Measurements from ENCODE around the gene TTC16.

GRCh38 chr9:127686461-127687393, 29.2 kb upstream of the TTC16 start:
- TF ChIP-seq REST (IDR thresholded peaks at IDR 0.05; ENCODE audit: borderline replicate concordance) = no peak
- no peak for TF ChIP-seq POLR2AphosphoS5 (IDR thresholded peaks at IDR 0.05)
- TF ChIP-seq, protein P1, sequence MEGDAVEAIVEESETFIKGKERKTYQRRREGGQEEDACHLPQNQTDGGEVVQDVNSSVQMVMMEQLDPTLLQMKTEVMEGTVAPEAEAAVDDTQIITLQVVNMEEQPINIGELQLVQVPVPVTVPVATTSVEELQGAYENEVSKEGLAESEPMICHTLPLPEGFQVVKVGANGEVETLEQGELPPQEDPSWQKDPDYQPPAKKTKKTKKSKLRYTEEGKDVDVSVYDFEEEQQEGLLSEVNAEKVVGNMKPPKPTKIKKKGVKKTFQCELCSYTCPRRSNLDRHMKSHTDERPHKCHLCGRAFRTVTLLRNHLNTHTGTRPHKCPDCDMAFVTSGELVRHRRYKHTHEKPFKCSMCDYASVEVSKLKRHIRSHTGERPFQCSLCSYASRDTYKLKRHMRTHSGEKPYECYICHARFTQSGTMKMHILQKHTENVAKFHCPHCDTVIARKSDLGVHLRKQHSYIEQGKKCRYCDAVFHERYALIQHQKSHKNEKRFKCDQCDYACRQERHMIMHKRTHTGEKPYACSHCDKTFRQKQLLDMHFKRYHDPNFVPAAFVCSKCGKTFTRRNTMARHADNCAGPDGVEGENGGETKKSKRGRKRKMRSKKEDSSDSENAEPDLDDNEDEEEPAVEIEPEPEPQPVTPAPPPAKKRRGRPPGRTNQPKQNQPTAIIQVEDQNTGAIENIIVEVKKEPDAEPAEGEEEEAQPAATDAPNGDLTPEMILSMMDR (IDR thresholded peaks at IDR 0.05; ENCODE audit: poor library complexity, severe bottlenecking) = no peak
- no peak for TF ChIP-seq EZH2 (IDR thresholded peaks at IDR 0.05; ENCODE audit: borderline replicate concordance, insufficient read depth, low read length, poor library complexity, severe bottlenecking)
- TF ChIP-seq EP300 (conservative IDR thresholded peaks at IDR 0.05; ENCODE audit: poor library complexity, severe bottlenecking) = no peak
- TF ChIP-seq MXI1 (conservative IDR thresholded peaks at IDR 0.05; ENCODE audit: poor library complexity, severe bottlenecking) = no peak
- no peak for TF ChIP-seq RAD21 (conservative IDR thresholded peaks at IDR 0.05)
- TF ChIP-seq TAF1 (IDR thresholded peaks at IDR 0.05; ENCODE audit: low read depth) = no peak

All from neural cell (in vitro differentiated cells).